HEK293 (cell line): Measurements from ENCODE around the gene BLOC1S5.

ENCODE experiments used
- KLF16 ChIP-seq: fragments of 450-650 bp; formaldehyde crosslinking; IDR thresholded peaks from 2 replicates; pipeline ENCODE4 v1.5.1; 2017; ENCODE audit warnings: missing biosample characterization, missing genetic modification characterization
- PRDM1 ChIP-seq: fragments of 450-650 bp; formaldehyde crosslinking; IDR thresholded peaks from 2 replicates; pipeline ENCODE4; 2016; ENCODE audit warnings: missing biosample characterization, missing genetic modification characterization
- REPIN1 ChIP-seq: fragments of 450-650 bp; formaldehyde crosslinking; IDR thresholded peaks from 2 replicates; pipeline ENCODE4 v1.5.1; 2017; ENCODE audit warnings: missing biosample characterization, missing genetic modification characterization, low read depth
- WT1 ChIP-seq: fragments of 450-650 bp; formaldehyde crosslinking; IDR thresholded peaks from 2 replicates; pipeline ENCODE4 v1.5.1; 2016; ENCODE audit warnings: missing biosample characterization, missing genetic modification characterization
- ZNF114 ChIP-seq: fragments of 450-650 bp; formaldehyde crosslinking; IDR thresholded peaks from 2 replicates; pipeline ENCODE4 v1.5.0; 2017; ENCODE audit warnings: missing biosample characterization, missing genetic modification characterization
- ZNF121 ChIP-seq: fragments of 450-650 bp; formaldehyde crosslinking; IDR thresholded peaks from 2 replicates; pipeline ENCODE4 v1.5.1; 2016; ENCODE audit warnings: missing biosample characterization, missing genetic modification characterization
- ZNF175 ChIP-seq: fragments of 450-650 bp; formaldehyde crosslinking; IDR thresholded peaks from 2 replicates; pipeline ENCODE4 v1.5.1; 2016; ENCODE audit warnings: missing biosample characterization, missing genetic modification characterization
- ZSCAN23 ChIP-seq: fragments of 450-650 bp; formaldehyde crosslinking; IDR thresholded peaks from 2 replicates; pipeline ENCODE4 v1.5.1; 2016; ENCODE audit warnings: missing biosample characterization, missing genetic modification characterization
- TF ChIP-seq, protein P1 (sequence below): fragments of 450-650 bp; formaldehyde crosslinking; IDR thresholded peaks from 2 replicates; pipeline ENCODE4 v1.5.1; 2016; ENCODE audit warnings: missing biosample characterization, missing genetic modification characterization
- TF ChIP-seq, protein P2 (sequence below): fragments of 450-650 bp; formaldehyde crosslinking; IDR thresholded peaks from 2 replicates; pipeline ENCODE4 v1.5.1; 2016; ENCODE audit warnings: missing biosample characterization, missing genetic modification characterization

DNA sequence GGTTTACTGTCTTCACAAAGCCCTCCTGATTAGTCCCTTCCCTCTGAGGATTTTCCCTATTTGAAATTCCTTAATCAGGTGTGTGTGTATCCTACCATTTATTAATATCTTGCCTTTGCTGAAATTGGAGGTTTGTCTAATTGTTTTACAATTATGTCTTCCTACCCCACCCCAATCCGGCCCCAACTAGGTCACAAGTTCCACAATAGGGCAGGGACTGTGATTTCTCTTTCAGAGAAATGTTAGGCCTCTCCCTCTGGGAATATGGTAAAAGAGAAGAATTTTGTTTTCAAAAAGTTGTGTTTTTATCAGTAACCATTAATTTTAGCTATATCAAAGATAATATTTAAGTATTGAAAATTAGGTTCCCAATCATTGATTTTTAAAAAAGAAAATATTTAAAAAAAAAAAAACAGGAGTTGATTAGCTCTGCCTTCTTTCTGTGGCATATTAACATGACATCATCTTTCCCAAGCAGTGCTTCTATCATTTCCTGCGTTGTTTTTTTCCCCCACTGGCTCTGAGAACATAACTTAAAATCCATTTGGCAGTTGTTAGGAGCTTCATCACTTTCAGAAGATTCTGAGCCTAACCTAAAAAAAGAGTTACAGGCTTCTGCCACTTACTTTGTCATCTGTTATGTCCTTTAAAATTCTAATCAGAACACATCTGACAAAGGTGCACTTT is 36.1 kb downstream of the BLOC1S5 start:
- TF ChIP-seq ZSCAN23 (tag by site-specific recombination) = no peak
- TF ChIP-seq, protein P1, sequence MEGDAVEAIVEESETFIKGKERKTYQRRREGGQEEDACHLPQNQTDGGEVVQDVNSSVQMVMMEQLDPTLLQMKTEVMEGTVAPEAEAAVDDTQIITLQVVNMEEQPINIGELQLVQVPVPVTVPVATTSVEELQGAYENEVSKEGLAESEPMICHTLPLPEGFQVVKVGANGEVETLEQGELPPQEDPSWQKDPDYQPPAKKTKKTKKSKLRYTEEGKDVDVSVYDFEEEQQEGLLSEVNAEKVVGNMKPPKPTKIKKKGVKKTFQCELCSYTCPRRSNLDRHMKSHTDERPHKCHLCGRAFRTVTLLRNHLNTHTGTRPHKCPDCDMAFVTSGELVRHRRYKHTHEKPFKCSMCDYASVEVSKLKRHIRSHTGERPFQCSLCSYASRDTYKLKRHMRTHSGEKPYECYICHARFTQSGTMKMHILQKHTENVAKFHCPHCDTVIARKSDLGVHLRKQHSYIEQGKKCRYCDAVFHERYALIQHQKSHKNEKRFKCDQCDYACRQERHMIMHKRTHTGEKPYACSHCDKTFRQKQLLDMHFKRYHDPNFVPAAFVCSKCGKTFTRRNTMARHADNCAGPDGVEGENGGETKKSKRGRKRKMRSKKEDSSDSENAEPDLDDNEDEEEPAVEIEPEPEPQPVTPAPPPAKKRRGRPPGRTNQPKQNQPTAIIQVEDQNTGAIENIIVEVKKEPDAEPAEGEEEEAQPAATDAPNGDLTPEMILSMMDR = no peak
- TF ChIP-seq REPIN1 = no peak
- no peak for TF ChIP-seq ZNF121 (tag by site-specific recombination)
- TF ChIP-seq ZNF114 (tag by site-specific recombination) = no peak
- no peak for TF ChIP-seq ZNF175
- no peak for TF ChIP-seq KLF16
- TF ChIP-seq WT1 (tag by site-specific recombination) = no peak
- TF ChIP-seq PRDM1 (tag by site-specific recombination) = no peak
- TF ChIP-seq, protein P2, sequence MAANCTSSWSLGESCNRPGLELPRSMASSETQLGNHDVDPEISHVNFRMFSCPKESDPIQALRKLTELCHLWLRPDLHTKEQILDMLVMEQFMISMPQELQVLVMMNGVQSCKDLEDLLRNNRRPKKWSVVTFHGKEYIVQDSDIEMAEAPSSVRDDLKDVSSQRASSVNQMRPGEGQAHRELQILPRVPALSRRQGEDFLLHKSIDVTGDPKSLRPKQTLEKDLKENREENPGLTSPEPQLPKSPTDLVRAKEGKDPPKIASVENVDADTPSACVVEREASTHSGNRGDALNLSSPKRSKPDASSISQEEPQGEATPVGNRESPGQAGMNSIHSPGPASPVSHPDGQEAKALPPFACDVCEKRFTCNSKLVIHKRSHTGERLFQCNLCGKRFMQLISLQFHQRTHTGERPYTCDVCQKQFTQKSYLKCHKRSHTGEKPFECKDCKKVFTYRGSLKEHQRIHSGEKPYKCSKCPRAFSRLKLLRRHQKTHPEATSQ (tag by site-specific recombination) = no peak
